ENCODE data around the gene PCDHB16.
"Not testable (repeated sequence)": the region's sequence is repeated elsewhere in the genome, so short reads cannot be mapped to it uniquely, and the experiment has no call there.

PCDHB16 gene

GRCh38 chr5:141182248-141182647, at the start of gene PCDHB16:
Gene PCDHB16, plus strand, starts transcription at chr5:141182387. Its CDS starts 173 bp downstream, at chr5:141182560.
- no peak for DNase-seq

DNA sequence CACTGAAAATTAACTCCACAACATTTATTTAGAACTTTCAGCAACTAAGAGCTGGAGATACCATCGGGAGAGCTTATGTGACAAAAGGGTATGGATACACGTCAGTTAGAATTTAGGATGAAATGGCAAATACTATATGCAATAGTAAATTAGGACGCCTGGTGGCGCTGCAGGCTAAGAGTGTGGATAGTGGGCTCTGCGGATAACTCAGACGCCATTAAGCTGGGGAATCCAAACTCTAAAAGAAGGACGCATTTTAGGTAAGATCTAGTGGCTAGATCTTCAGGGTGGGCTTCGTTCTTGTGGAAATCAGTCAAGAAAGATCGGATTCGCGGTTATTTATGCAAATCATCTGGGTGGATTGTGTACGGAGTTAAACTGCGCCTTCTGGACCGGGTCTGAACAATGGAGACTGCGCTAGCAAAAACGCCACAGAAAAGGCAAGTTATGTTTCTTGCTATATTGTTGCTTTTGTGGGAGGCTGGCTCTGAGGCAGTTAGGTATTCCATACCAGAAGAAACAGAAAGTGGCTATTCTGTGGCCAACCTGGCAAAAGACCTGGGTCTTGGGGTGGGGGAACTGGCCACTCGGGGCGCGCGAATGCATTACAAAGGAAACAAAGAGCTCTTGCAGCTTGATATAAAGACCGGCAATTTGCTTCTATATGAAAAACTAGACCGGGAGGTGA, 47.0 kb upstream of the PCDHB16 start, which contains the start of gene PCDHB5:
PCDHB5 (plus strand) TSS at position 177 of the 688 bp plus-strand sequence; CDS start at position 406, 229 bp downstream.
- DNase-seq = peak; percentile 11

DNA sequence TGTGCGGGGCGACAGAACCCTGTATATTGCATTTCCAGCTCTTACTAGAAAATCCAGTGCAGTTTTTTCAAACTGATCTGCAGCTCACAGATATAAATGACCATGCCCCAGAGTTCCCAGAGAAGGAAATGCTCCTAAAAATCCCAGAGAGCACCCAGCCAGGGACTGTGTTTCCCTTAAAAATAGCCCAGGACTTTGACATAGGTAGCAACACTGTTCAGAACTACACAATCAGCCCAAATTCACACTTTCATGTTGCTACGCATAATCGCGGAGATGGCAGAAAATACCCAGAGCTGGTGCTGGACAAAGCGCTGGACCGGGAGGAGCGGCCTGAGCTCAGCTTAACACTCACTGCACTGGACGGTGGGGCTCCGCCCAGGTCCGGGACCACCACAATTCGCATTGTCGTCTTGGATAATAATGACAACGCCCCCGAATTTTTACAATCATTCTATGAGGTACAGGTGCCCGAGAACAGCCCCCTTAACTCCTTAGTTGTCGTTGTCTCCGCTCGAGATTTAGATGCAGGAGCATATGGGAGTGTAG, 46.4 kb upstream of the PCDHB16 start:
- no peak for DNase-seq

DNA sequence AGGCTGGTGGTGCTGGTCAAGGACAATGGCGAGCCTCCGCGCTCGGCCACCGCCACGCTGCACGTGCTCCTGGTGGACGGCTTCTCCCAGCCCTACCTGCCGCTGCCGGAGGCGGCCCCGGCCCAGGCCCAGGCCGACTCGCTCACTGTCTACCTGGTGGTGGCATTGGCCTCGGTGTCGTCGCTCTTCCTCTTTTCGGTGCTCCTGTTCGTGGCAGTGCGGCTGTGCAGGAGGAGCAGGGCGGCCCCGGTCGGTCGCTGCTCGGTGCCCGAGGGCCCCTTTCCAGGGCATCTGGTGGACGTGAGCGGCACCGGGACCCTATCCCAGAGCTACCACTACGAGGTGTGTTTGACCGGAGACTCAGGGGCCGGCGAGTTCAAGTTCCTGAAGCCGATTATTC, 44.8 kb upstream of the PCDHB16 start:
- not testable (repeated sequence) for DNase-seq

DNA sequence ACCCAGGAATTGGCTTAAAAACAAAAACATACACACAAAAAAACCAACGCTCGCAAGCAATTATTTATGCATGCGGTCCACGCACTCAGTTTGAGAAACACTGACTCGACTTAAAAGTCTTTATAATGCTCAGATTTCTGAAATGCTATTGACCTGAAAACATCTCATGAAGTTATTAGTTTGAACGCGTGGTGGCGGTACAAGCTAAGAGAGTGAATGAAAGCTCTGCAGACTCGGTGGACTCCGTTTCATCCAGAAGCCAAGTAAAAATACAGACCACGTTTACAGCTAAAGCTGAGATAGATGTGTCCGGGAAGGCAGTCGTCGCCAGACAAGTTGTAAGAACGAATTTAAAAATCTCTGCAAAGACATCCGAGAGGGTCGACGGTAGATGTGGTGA, 32.4 kb upstream of the PCDHB16 start, which contains the start of gene PCDHB6:
PCDHB6 (plus strand) TSS at position 246 of the 400 bp plus-strand sequence. CDS start 201 bp downstream, outside the sequence.
- DNase-seq = peak; percentile 1

DNA sequence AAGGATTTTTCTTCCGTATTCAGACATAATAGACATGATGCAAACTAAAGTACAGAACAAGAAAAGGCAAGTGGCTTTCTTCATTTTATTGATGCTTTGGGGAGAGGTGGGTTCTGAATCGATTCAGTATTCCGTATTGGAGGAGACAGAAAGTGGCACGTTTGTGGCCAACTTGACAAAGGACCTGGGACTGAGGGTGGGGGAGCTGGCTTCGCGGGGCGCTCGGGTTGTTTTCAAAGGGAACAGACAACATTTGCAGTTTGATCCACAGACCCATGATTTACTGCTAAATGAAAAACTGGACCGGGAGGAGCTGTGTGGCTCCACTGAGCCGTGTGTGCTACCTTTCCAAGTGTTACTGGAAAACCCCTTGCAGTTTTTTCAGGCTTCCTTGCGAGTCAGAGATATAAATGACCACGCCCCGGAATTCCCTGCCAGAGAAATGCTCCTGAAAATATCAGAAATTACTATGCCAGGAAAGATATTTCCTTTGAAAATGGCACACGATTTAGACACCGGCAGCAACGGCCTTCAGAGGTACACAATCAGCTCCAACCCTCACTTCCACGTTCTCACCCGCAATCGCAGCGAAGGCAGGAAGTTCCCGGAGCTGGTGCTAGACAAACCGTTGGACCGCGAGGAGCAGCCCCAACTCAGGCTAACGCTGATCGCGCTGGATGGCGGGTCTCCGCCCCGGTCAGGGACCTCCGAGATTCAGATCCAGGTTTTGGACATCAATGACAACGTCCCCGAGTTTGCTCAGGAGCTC, 31.8 kb upstream of the PCDHB16 start:
- DNase-seq = no peak

GRCh38 chr5:141150993-141151325, 31.2 kb upstream of the PCDHB16 start:
- no peak for DNase-seq

GRCh38 chr5:141151632-141152031, 30.6 kb upstream of the PCDHB16 start:
- not testable (repeated sequence) for DNase-seq

DNA sequence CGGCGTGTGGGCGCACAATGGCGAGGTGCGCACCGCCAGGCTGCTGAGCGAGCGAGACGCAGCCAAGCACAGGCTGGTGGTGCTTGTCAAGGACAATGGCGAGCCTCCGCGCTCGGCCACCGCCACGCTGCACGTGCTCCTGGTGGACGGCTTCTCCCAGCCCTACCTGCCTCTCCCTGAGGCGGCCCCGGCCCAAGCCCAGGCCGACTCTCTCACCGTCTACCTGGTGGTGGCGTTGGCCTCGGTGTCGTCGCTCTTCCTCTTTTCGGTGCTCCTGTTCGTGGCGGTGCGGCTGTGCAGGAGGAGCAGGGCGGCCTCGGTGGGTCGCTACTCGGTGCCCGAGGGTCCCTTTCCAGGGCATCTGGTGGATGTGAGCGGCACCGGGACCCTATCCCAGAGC, 30.1 kb upstream of the PCDHB16 start:
- DNase-seq = not testable (repeated sequence)

DNA sequence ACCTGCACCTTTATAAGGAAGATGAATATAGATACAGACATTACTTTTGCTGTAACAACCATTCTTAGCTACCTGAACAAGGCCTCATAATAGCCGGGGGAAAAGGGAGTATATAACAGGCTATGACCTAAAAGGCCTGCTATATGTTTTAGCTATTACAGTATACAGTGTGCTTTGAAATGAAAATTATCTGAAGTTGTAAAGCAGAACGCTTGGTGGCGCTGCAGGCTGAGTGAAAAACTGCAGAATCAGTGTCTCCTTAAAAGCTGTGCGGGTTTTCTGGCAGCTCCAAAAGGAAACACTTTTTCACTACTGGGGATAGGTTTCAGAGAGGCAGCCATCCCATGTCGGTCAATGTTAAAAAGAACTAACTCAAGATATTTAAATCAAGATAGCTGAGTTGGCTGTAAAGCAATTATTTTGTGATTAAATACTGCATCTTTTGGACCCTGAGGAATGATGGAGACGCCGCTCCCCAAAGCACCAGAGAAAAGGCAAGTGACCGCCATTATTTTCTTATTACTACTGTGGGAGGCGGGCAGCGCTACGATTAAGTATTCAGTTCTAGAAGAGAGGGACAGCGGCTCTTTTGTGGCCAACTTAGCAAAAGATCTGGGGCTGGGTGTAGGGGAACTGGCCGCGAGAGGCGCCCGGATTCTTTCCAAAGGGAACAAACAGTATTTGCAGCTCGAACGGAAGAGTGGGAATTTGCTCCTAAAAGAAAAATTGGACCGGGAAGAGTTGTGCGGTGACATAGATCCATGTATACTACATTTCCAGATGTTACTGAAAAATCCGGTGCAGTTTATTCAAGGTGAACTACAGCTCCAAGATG, 26.4 kb upstream of the PCDHB16 start:
- DNase-seq = no peak

GRCh38 chr5:141157356-141157755, 24.8 kb upstream of the PCDHB16 start:
- DNase-seq = not testable (repeated sequence)

DNA sequence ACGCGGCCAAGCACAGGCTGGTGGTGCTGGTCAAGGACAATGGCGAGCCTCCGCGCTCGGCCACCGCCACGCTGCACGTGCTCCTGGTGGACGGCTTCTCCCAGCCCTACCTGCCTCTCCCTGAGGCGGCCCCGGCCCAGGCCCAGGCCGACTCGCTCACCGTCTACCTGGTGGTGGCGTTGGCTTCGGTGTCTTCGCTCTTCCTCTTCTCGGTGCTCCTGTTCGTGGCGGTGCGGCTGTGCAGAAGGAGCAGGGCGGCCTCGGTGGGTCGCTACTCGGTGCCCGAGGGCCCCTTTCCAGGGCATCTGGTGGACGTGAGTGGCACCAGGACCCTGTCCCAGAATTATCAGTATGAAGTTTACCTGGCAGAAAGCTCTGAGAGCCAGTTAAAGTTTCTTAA, 24.3 kb upstream of the PCDHB16 start:
- DNase-seq = not testable (repeated sequence)

GRCh38 chr5:141172381-141173204, 9.6 kb upstream of the PCDHB16 start, which contains the start of gene PCDHB7:
Gene PCDHB7, plus strand, starts transcription at chr5:141172644. Its CDS starts 192 bp downstream, at chr5:141172836.
- DNase-seq = peak; percentile 19

DNA sequence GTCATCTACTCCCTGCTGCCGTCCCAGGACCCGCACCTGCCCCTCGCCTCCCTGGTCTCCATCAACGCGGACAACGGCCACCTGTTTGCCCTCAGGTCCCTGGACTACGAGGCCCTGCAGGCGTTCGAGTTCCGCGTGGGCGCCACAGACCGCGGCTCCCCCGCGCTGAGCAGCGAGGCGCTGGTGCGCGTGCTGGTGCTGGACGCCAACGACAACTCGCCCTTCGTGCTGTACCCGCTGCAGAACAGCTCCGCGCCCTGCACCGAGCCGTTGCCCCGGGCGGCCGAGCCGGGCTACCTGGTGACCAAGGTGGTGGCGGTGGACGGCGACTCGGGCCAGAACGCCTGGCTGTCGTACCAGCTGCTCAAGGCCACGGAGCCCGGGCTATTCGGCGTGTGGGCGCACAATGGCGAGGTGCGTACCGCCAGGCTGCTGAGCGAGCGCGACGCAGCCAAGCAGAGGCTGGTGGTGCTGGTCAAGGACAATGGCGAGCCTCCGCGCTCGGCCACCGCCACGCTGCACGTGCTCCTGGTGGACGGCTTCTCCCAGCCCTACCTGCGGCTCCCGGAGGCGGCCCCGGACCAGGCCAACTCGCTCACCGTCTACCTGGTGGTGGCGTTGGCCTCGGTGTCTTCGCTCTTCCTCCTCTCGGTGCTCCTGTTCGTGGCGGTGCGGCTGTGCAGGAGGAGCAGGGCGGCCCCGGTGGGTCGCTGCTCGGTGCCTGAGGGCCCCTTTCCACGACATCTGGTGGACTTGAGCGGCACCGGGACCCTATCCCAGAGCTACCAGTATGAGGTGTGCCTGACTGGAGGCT, 7.7 kb upstream of the PCDHB16 start:
- not testable (repeated sequence) for DNase-seq

- DNase-seq = no peak
These were observed 6.3 kb upstream of the PCDHB16 start for GRCh38 chr5:141175933-141176332.

DNA sequence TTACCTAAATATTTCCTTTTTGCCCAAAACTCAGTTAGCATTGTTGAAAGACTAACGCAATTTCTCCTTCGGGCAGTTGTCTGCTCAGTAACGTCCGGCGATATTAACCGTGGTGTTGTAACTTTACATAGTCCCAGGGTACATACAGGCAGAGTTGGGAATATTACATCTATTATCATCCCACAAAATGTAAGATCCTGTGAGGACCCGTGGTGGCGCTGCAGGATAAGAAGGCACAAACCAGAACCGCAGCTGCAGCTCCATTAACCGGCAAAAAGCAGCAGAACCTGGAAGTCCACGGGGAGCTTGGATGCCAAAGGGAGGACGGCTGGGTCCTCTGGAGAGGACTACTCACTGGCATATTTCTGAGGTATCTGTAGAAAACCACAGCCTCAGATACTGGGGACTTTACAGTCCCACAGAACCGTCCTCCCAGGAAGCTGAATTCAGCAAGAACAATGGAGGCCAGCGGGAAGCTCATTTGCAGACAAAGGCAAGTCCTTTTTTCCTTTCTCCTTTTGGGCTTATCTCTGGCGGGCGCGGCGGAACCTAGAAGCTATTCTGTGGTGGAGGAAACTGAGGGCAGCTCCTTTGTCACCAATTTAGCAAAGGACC, 4.5 kb upstream of the PCDHB16 start, which contains the start of gene PCDHB8:
PCDHB8 (plus strand) TSS at position 214 of the 615 bp plus-strand sequence; CDS start at position 459, 245 bp downstream.
- not testable (repeated sequence) for DNase-seq

GRCh38 chr5:141179371-141179770, 2.8 kb upstream of the PCDHB16 start:
- not testable (repeated sequence) for DNase-seq

- DNase-seq = not testable (repeated sequence)
These were observed 2.3 kb upstream of the PCDHB16 start for GRCh38 chr5:141179876-141180275.

DNA sequence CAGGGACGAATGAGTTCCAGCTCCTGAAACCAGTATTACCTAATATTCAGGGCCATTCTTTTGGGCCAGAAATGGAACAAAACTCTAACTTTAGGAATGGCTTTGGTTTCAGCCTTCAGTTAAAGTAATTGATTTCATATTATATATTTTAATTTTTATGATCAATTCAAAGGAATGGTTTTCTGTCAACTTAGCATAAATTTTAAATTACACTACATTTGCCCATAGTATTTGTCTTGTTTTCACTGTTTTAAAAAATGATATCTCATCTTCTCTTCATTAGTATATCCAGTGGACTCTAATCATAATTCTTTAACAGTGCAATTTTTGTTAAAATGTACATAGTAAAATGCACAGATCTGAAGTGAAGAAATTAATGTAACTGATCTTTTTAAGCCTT, 1.9 kb upstream of the PCDHB16 start:
- DNase-seq = no peak

Measured in activated CD4-positive, alpha-beta T cell treated with anti-CD3 and anti-CD28 coated beads, Interleukin-2, Interleukin-6, amounts not matched to agents 100 ng/mL and 50 ng/mL, durations not matched to agents 16 hours and 8 hours (primary cell).